RPMI8226 (cell line): Measurements from ENCODE around the gene FANCL.
"Not testable (repeated sequence)": the region's sequence is repeated elsewhere in the genome, so short reads cannot be mapped to it uniquely, and the experiment has no call there.

Source experiments
- DNase-seq: peaks from one replicate; pipeline ENCODE4 v3.0.0-alpha.2; 2015

FANCL gene

DNA sequence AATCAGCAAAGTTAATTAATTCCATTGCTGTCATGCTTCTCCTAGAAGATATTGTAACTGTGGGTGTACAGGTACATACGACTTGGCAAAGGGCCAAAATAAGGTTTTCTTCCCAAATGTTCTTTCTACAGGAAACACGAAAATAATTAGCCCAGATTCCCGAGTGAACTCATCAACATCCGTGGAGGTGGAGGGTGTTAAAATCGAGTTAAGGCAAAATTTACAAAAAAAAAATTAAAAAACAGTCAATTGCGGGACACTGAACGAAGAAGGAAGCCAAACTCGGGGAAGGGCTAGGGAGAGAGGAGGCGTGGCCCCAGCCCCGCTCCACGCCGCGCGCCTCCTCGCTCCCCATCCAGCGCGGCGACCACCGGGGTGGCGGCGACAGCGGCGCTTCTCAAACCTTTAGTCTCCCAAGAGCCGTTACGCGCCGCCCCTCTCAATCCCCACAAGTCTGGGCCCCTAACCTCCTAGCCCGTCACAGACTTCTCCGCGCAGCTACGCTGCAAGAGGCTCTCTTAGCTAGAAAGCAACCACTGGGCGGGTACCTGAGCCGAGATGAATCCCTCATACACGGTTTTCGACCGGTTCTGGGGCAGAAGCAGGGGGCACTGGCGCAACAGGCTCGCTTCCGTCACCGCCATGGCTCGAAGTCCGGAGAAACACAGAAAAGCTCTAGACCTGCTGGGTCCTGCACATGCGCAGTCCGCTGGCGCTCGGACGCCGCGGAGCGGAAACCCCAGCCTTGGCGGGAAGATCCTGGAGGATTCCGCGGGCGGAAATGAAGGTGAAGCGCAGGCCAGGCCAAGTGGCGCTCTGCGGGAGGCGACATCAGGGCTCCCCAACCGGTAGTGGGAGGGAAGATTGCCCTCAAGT lies at the start of gene FANCL:
Gene FANCL (minus strand): TSS at position 656 of the 876 bp plus-strand sequence. CDS start 12 bp downstream, at position 644.
- peak; percentile 90 for DNase-seq

DNA sequence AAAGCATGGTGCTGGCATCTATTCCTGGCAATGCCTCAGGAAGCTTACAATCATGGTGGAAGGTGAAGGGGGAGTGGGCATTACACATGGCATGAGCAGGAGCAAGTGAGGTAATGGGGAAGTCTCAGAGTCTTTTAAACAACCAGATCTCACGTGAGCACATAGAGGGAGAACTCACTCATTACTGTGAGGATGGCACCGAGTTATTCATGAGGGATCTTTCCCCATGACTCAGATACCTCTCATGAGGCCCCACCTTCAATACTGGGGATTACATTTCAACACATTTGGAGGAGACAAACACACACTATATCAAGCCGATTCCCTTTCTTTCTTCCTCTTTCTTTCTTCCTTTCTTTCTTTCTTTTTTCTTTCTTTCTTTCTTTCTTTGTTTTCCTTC lies 47.9 kb upstream of the FANCL start:
- DNase-seq, result no peak

DNA sequence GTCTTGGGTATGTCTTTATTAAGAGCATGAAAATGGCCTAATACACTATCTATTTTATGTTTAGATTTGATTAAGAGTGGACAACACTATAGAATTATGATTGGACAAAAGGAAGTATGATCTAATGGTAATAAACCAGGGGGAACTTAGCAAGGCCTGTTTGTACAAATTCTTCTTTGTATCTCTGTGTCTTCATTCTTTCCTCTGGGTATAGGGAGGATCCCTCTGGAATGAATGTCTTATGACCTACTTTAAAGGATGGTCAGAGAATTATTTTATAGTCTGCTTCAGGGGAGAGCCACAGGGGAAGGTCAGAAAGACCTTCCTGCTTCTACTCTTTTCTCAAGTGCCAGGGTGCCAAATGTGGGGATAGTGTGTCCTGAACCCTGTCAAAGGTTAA lies 42.8 kb upstream of the FANCL start:
- DNase-seq, result no peak

DNA sequence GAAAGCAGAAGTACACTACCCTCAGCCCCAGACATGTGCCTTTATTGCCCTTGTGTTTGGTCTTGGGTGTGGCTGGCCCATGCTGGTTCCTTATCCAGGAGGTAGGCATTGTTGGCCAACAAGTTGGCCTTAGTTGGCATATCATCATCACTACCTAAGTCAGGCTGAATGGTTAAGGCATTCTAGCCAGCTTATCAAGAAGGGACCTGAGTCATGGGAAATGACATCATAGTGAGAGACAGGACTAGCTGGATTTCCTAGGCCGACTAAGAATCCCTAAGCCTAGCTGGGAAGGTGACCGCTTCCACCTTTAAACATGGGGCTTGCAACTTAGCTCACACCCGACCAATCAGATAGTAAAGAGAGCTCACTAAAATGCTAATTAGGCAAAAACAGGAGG lies 34.0 kb upstream of the FANCL start:
- DNase-seq, result not testable (repeated sequence)

DNA sequence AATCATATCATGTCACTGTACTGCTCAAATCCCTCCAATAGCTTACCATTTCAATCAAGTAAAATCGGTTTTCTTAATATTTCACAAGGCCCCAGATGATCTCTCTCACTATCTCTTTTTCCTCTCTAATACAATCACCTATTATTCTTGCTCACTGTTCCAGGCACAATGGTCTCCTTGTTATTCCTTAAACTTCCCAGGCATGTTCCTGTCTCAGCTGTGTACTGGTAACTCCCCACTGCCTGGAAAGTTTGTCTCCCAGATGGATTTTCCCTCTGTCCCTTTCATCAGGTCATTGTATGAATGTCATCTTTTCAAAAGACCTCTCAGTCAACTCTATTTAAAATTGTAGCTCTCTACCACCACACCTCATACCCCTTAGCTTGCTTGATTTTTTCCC lies 30.7 kb upstream of the FANCL start:
- no peak for DNase-seq

DNA sequence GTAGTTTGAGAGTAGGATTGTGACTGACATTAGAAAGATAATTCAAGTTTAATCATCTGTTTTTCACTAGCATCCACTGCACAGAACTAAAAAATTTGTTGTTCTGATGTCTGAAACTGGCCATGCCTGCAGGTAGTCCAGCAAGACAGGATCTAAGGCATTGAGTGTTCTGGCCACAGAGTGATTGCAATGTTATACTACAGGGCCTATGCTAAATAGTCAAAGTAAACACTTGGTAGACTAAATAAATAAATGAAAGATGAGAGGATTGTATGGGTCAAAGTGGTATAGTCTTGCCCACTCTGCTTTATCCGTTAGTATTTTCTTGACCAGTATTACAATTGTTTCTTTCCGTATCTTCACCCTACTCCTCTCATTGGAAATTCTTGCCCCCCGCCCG lies 27.6 kb upstream of the FANCL start:
- DNase-seq, result no peak

DNA sequence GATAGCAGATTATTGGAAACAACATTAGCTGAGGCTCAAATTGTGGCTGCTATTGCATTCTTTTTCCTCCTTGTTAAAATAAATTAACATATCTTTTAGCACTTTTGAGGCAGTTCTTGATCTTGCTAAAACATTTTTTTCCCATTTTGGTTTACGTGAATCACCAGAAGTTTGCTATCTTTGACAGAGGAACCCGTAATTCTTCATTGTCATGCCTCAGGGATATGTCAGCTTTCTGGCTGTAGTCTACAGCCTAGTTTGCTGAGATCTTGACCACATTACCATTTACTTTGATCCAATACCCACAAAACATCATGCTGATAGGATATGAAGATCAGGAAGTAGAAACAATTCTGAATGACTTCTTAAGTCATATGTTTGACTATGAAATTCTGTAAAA lies 25.1 kb upstream of the FANCL start:
- DNase-seq, result no peak

DNA sequence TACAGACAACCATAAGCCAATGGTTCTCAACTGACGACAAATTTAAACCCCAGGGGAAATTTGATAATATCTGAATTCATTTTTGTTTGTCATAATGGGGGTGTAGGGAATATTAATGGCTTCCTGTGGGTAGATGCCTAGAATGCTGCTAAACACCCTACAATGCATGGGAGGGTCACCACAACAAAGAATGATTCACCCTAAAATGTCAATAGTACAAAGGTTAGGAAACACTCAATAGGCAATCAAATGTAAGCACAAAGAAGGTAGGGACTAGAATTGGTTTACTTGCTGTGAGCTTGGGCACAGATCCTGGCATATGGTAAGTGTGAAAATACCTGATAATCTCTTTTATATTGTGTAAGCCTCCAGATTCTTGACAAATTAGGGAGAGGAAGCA lies 20.1 kb upstream of the FANCL start:
- DNase-seq, result no peak

DNA sequence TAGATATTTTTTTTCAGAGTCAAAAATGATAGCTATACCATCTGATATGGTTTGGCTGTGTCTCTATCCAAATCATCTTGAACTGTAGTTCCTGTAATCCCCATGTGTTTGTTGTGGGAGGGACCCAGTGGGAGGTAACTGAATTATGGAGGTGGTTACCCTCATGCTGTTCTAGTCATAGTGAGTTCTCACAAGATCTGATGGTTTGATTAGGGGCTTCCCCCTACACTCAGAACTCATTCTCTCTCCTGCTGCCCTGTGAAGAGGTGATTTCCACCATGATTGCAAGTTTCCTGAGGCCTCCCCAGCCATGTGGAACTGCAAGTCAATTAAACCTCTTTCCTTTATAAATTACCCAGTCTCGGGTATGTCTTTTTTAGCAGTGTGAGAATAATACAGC lies 17.3 kb upstream of the FANCL start:
- DNase-seq, result not testable (repeated sequence)

DNA sequence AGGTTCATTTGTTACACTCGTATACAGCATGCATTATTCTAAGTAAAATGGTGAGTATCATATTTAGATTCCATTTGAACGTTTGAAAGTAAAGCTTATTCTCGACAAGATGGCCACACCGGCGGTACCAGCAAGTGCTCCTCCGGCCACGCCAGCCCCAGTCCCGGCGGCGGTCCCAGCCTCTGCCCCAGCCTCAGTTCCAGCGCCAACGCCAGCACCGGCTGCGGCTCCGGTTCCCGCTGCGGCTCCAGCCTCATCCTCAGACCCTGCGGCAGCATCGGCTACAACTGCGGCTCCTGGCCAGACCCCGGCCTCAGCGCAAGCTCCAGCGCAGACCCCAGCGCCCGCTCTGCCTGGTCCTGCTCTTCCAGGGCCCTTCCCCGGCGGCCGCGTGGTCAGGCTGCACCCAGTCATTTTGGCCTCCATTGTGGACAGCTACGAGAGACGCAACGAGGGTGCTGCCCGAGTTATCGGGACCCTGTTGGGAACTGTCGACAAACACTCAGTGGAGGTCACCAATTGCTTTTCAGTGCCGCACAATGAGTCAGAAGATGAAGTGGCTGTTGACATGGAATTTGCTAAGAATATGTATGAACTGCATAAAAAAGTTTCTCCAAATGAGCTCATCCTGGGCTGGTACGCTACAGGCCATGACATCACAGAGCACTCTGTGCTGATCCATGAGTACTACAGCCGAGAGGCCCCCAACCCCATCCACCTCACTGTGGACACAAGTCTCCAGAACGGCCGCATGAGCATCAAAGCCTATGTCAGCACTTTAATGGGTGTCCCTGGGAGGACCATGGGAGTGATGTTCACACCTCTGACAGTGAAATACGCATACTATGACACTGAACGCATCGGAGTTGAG lies 10.4 kb upstream of the FANCL start:
- not testable (repeated sequence) for DNase-seq

DNA sequence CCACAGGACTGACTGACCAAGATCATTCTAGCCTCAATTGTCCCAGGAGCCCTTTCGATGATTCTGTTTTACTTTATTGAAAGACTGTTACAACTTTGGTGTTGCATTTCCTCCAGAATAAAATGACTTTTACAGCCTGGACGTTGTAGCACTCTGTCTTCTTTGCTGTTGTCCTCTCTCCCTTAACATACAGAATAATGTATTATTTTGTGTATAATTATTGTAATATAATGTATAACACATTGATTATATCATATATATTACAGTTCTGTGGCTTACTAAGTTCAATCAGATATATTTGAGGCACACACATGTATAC lies 380 bp upstream of the FANCL start:
- no peak for DNase-seq

DNA sequence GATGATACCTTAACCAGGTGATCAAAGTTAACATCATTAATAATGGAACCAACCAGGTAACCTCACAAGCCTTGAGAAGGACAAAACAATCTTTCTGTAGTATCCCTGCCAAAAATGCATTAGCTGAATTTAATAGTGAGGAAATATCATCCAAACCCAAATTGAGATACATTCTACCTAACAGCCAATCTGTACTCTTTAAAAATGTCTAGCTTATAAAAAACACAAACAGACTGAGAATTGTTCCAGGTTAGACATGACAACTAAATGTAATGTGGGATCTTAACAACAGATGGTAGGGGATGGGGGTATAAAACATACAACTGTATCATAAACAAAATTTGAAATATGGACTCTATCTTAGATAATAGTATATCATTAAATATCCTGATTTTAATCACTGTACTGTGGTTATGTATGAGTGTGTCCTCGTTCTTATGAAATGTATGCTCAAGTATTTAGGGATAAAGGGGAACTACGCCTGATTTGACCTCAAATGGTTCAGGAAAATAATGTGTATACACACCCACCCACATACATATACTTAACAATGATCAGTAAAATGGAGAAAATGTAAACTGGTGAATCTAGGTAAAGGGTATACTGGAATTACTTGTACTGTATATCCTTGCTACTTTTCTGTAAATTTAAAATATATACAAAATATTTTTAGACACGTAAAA lies 1.7 kb downstream of the FANCL start:
- DNase-seq, result no peak

DNA sequence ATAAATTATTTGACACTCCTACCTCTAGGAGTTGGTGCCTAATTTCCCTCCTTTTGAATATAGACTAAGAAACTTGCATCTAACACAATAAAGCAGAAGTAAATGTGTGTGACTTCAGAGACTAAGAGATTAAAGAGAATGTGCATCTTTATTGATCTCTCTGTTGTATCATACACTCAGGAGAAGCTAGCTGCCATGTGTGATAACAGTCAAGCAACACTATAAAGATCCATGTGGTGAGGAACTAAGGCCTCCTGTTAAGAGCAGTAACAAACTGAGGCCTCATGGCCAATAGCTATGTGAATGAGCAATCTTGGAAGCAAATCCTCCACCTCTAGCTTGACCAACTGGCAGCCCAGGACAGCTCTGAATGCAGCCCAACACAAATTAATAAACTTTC lies 3.4 kb downstream of the FANCL start:
- no peak for DNase-seq

DNA sequence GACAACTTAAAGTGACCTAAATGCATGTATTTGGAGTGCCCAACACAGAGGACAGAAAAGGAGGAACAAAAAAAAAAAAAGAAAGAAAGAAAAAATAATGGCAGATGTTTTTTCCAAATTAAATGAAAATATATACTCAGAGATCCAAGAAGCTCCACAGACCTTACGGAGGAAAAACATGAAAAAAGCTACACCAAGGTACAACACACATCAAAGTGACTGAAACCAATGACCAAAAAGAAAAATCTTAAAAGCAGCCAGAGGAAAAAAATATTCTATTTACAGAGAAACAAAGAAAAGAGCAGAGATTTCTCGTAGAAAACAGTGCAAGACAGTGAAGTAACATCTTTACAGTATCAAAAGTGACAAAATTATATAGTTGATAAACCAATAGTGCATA lies 5.1 kb downstream of the FANCL start:
- no peak for DNase-seq

DNA sequence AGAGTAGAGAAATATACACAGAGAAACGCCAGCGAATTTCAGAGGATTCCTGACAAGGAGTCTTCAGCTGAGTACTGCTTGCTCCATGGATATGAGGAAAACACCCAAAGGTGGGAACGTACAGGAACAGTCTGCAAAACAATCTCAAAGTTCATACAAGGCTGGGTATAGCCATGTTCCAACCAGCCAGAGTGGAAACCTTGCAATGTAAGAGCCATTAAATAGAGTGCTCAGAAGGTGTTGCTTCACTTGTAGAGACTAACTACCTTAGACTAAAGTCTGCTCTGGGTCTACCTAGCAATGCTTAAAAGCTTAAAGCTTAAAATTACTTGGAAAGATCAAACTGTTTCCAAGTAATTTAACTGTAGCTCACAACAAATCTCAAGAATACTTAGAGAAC lies 6.0 kb downstream of the FANCL start:
- DNase-seq, result no peak

DNA sequence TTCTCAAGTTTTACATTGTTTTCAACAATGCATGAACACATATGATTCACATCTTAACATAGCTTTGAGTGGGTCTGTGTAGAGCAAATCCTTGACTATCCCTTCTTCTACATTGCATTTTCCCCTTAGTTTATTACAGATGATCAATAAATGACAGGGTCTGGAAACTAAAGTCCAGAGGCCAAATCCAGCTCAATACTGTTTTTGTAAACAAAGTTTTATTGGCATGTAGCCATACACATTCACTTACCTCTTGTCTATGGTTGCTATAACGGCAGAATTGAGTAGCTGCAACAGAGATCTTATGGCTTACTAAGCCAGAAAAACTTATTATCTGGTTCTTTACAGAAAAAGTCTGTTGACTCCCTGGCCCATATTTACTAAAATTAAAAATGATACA lies 12.8 kb downstream of the FANCL start:
- no peak for DNase-seq

DNA sequence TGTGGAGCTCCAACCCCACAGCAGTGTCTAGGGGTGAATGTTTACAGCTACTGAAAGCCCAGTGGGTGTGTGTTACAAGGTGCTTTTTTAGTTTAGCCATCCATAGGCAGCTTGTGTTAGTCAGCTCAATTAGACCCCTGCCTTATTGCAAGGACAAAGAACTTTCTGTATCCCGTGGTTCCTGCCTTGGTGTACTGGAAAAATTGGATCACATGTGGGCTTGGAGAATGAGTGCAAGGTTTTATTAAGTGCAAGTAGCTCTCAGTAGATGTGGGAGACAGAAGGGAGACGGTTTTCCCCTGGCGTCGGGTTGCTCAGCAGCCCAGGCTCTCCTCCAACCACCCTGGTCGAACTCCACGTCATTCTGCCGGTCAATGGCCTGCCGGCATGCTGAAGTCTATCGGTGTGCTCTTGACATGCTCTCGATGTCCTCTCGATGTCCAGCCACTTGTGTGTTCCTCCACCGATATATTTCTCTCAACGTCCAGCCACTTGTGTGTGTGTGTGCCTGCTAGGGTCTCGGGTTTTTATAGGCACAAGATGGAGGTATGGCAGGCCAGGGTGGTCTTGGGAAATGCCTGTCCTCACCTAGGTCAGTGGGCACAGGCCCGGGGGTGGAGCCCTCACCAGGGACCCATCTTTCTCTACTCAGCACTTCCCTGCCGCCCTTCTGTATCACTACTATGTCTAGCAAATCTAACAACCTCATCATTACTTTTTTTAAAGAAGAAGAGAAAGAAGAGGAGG lies 13.8 kb downstream of the FANCL start:
- DNase-seq, result no peak

DNA sequence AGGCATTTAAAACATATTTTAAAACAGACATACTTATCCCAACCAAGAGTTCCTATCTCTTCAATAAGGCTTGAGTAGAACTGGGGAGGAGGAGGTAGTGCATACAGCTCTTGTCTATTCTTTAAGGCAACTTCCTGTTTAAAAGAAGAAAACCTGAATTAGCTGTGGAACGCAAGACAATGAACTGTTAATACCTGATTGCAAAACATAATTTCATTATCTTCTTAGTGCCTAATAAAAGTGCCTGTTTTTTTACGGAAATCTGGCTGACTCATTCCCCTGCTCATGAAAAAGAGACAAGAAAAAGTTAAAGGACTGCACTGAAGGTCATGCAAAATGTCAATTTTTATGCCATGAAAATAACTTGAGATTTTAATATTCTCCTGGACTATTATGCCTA lies 19.2 kb downstream of the FANCL start:
- no peak for DNase-seq

DNA sequence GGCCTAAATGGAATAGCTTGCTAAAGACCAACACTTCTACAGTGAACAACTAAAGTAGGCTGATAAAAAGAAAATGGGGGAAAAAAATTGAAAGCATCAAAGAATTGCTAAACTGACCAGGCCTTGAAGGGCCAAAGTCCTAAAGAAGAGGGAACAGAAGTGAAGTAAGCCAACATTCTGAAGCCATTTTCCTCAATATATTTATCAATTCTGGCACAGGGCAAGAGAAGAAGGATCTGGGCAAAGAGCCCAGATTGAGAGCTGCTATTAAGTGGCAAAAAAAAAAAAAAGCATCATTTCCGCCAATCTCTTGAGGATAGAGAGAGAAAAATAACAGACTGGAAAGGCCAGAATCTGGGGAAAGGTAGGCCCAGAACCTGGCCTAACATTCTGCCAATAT lies 25.7 kb downstream of the FANCL start:
- DNase-seq, result no peak

DNA sequence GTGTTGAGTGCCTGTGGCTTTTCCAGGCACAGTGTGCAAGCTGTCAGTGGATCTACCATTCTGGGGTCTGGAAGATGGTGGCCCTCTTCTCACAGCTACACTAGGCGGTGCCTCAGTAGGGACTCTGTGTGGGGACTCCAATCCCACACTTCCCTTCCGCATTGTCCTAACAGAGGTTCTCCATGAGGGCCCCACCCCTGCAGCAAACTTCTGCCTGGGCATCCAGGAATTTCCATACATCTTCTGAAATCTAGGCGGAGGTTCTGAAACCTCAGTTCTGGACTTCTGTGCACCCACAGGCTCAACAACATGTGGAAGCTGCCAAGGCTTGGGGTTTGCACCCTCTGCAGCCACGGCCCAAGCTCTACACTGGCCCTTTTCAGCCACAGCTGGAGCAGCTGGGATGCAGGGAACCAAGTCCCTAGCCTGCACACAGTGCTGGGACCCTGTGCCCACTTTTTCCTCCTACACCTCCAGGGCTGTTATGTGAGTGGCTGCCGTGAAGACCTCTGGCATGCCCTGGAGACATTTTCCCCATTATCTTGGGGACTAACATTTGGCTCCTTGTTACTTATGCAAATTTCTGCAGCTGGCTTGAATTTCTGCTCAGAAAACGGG lies 30.1 kb downstream of the FANCL start:
- not testable (repeated sequence) for DNase-seq

DNA sequence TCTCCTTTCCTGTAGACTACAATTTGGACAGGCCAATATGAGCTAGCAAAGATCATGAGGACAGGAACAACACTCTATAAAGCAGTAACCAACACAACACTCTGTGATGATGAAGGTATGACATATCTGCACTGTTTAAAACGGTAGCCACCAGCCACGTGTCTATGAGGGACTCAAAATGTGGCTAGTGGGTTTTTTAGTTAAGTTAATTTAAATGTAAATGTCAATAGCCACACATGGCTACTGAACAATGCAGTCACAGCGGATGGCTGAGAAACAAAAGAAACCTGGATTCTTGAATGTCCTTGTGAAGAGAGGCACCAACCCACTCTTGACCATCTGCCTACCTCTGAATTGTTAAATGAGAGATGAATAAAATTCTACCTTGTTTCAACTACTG lies 33.9 kb downstream of the FANCL start:
- DNase-seq, result no peak

DNA sequence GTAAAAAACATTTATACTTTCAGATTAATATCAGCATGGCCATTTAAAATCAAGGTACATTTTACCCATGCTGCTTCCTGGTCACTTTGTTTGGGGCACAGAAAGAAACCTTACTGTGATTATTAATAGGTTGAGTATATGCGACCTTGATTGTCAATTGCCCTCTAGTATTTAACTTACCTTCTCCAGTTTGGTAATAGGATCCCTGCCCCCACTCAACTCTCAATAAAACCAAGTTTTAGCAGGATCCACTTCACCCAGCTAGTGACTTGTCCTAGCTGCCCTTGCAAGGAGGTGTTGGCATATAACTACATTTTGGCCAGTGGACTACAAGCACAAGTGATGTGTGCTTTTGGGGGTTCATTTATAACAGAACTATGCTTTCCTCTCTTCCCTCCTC lies 34.3 kb downstream of the FANCL start:
- DNase-seq, result no peak
